GM13976 (cell line): ENCODE data around the gene OXCT1.
"Not testable (repeated sequence)": the region's sequence is repeated elsewhere in the genome, so short reads cannot be mapped to it uniquely, and the experiment has no call there.

Source experiments
- DNase-seq: peaks from one replicate; pipeline ENCODE4 v3.0.0; 2012; ENCODE audit warnings: low spot score
- CTCF ChIP-seq: IDR thresholded peaks from 2 replicates; pipeline ENCODE4 v1.5.1; 2012; ENCODE audit warnings: borderline replicate concordance, mild to moderate bottlenecking; ENCODE audit not compliant: insufficient read depth; ENCODE audit errors: extremely low read depth, missing control alignments, control extremely low read depth
- in situ Hi-C: fragments of 300-500 bp; cut with MboI; formaldehyde crosslinking; loops from one replicate; pipeline ENCODE4 v1.12.0; 2022; ENCODE audit warnings: low sequenced_read_pairs, mixed read lengths, inconsistent platforms; ENCODE audit not compliant: unreplicated experiment

OXCT1 gene

DNA sequence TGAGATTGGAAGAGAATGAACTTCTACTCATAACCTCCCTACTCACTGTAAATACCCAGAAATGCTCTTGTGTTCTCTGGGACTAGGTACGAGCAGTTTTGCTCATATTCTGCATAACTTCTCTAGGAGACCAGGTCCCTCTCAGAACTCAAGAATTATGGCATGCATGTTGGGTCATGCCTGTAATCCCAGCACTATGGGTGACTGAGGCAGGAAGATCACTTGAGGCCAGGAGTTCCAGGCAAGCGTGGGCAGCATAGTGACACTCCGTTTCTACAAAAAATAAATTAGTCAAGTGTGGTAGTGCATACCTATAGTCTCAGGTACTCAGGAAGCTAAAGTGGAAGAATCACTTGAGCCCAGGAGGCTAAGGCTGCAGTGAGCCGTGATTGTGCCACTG, 141.9 kb downstream of the OXCT1 start:
- in situ Hi-C loops = no loop called here
- no peak for DNase-seq
- no peak for TF ChIP-seq CTCF

DNA sequence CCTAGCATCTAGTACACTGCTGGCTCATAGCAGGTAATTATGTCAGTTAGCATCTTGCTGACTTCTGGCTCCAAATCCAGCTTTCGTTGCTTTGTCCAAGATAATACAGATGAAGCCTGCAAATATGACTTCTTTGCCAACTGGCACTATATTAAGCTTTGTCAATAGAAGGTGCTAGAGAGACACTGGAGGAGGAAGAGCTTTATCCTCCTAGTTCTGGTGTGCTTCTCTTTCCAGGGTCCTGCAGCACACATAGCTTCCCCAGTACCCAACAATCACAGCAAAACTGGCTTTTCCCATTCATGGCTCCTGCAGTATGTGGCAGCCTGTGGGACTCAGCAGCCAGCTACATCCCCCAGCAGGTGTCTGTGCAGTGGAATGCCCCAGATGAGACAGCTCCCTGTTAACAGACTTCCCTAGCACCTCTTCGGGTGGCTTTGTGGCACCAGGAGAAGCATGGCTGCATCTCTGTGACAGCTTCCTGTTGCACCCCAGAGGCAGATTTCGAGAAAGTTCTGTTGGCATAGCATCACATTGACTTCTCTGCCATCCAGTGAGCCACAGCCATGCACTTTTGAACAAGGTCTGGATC, 147.8 kb downstream of the OXCT1 start:
- in situ Hi-C loops = no loop called here
- TF ChIP-seq CTCF = no peak
- DNase-seq = no peak

GRCh38 chr5:41721516-41721915, 148.7 kb downstream of the OXCT1 start:
- in situ Hi-C loops = no loop called here
- DNase-seq = no peak

GRCh38 chr5:41716382-41716781, 153.8 kb downstream of the OXCT1 start:
- DNase-seq = no peak
- in situ Hi-C loops = loop anchor here (10.0 kb wide), 1 partner anchor 118 kb away; no protein-coding TSS in a partner anchor
- no peak for TF ChIP-seq CTCF

More at GRCh38 chr5:41721516-41721915, 148.7 kb downstream of the OXCT1 start:
- no peak for TF ChIP-seq CTCF

GRCh38 chr5:41714446-41714845, 155.8 kb downstream of the OXCT1 start:
- in situ Hi-C loops = loop anchor here (10.0 kb wide), 1 partner anchor 120 kb away; no protein-coding TSS in a partner anchor
- DNase-seq = not testable (repeated sequence)

DNA sequence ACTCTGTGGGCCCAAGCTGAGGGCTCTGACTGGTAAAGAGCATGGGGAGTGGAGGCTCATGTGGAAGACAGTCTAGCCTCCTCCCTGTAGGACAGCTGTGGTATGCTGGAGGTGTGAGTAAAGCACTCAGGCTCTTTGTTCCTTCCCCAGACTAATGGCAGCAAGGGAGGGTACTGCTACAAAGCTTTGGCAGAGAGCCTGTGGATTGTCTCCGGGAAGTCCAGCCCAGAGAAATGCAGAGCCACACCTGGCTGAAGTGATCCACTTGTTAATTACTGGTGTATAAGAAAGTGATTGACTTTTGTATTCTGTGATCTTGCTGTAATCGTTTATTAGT, 161.7 kb downstream of the OXCT1 start:
- in situ Hi-C loops = no loop called here
- no peak for DNase-seq
- no peak for TF ChIP-seq CTCF

GRCh38 chr5:41707853-41708603, 162.2 kb downstream of the OXCT1 start:
- in situ Hi-C loops = no loop called here
- peak; percentile 32 for DNase-seq
- peak; percentile 55 for TF ChIP-seq CTCF
